Keratinocyte (primary cell): Measurements from ENCODE around the gene IL19. TPM values are rescaled to one million over a fixed set of nuclear protein-coding genes. Genes with fewer than 3 reads are reported as not detected.

Source experiments
- DNase-seq: peaks from one replicate; pipeline ENCODE4 v3.0.0-alpha.2; 2011; ENCODE audit warnings: low read depth, missing footprints, low spot score
- FAIRE-seq: peaks from 2 replicates; lab custom pipeline; 2011; peaks lifted over from hg19 to GRCh38; lab: Jason Lieb, UNC
- H2AFZ ChIP-seq: 2 replicates; pipeline ENCODE4 v1.6.0; 2012; ENCODE audit warnings: low read length, control low read depth, inconsistent platforms; ENCODE audit not compliant: control insufficient read depth
- H3K27ac ChIP-seq: 2 replicates; pipeline ENCODE4 v1.5.1; 2011; ENCODE audit warnings: low read length; ENCODE audit not compliant: control insufficient read depth, insufficient read depth
- H3K27me3 ChIP-seq: 3 replicates; pipeline ENCODE4 v1.6.0; 2011; ENCODE audit warnings: low read length; ENCODE audit not compliant: control insufficient read depth, insufficient read depth; ENCODE audit errors: extremely low read depth
- H3K36me3 ChIP-seq, 2 experiments: 2 replicates in 1 of 2; 3 replicates in 1 of 2; pipeline ENCODE4 v1.5.1; 2011; ENCODE audit warnings: low read length in 2 of 2, mild to moderate bottlenecking in 1 of 2; ENCODE audit not compliant: control insufficient read depth in 2 of 2, insufficient read depth in 2 of 2; ENCODE audit errors: extremely low read depth in 1 of 2
- H3K4me1 ChIP-seq: 3 replicates; pipeline ENCODE4 v1.5.1; 2011; ENCODE audit warnings: low read length; ENCODE audit not compliant: control insufficient read depth, insufficient read depth; ENCODE audit errors: extremely low read depth
- H3K4me2 ChIP-seq: 3 replicates; pipeline ENCODE4 v1.6.0; 2011; ENCODE audit warnings: low read depth, low read length; ENCODE audit not compliant: control insufficient read depth, insufficient read depth; ENCODE audit errors: extremely low read depth
- H3K4me3 ChIP-seq, 3 experiments: fragments of 200-600 bp in 1 of 3; sonication (generic) in 1 of 3; 2 replicates in 2 of 3; 3 replicates in 1 of 3; pipeline ENCODE4 v1.5.1; 2011 to 2016; ENCODE audit warnings: low read length in 3 of 3, mild to moderate bottlenecking in 3 of 3, control low read depth in 2 of 3, inconsistent platforms in 1 of 3, low read depth in 1 of 3, mixed read lengths in 1 of 3, mixed run types in 1 of 3, moderate library complexity in 1 of 3; ENCODE audit not compliant: control insufficient read depth in 2 of 3, insufficient read depth in 2 of 3; ENCODE audit errors: extremely low read depth in 1 of 3
- H3K79me2 ChIP-seq: 2 replicates; pipeline ENCODE4 v1.6.0; 2012; ENCODE audit warnings: low read length; ENCODE audit not compliant: control insufficient read depth, insufficient read depth
- H3K9ac ChIP-seq: 3 replicates; pipeline ENCODE4 v1.6.0; 2011; ENCODE audit warnings: low read length; ENCODE audit not compliant: control insufficient read depth, insufficient read depth; ENCODE audit errors: extremely low read depth
- H3K9me1 ChIP-seq: 3 replicates; pipeline ENCODE4 v1.6.0; 2011; ENCODE audit warnings: low read length; ENCODE audit not compliant: control insufficient read depth, insufficient read depth; ENCODE audit errors: extremely low read depth
- H3K9me3 ChIP-seq: 2 replicates; pipeline ENCODE4 v1.5.1; 2012; ENCODE audit warnings: low read depth, low read length; ENCODE audit not compliant: control insufficient read depth
- H4K20me1 ChIP-seq: 3 replicates; pipeline ENCODE4 v1.6.0; 2011; ENCODE audit warnings: low read length; ENCODE audit not compliant: control insufficient read depth, insufficient read depth; ENCODE audit errors: extremely low read depth
- CTCF ChIP-seq, 3 experiments: IDR thresholded peaks in 1 of 3; conservative IDR thresholded peaks in 1 of 3; optimal IDR thresholded peaks in 1 of 3; 2 replicates in 2 of 3; 3 replicates in 1 of 3; pipeline versions ENCODE3 to v1.5.1; 2011; ENCODE audit warnings: low read length in 3 of 3, mild to moderate bottlenecking in 3 of 3, moderate library complexity in 2 of 3, control low read depth in 1 of 3, inconsistent platforms in 1 of 3; ENCODE audit not compliant: insufficient read depth in 2 of 3; ENCODE audit errors: extremely low read depth in 1 of 3
- EZH2 ChIP-seq: IDR thresholded peaks from one replicate; pipeline ENCODE4 v1.6.1; 2012; ENCODE audit warnings: inconsistent platforms, mild to moderate bottlenecking, low read length, moderate library complexity
- dilution Hi-C: fragments of 300-500 bp; cut with MboI; formaldehyde crosslinking; loops from one replicate; pipeline ENCODE4 v1.7.0; 2020; ENCODE audit warnings: low sequenced_read_pairs; ENCODE audit not compliant: extremely low pct_ligation_motif_present
- polyA plus RNA-seq, 5 experiments: library from polyadenylated mRNA; depleted of rRNA in 3 of 5; stranded (reverse) in 3 of 5; stranded (forward) in 1 of 5; unstranded in 1 of 5; fragments of >200 nt; gene quantifications; 1 replicate in 1 of 5; 2 replicates in 3 of 5; 3 replicates in 1 of 5; pipeline versions ENCODE4 v1.2.1 to v1.2.3, GENCODE V29; 2011 to 2012; ENCODE audit warnings: missing spikeins in 2 of 5, low read depth in 1 of 5, low replicate concordance in 1 of 5

The IL19 gene
- polyA plus RNA-seq, 1 donor (not counting 4 experiments of a cell fraction or from before 2014, with no cell fraction given), result not detected

- Histone ChIP-seq H3K27ac (no peak overlapping the region), H3K27me3 (no peaks in the 10 kb centered on the region), H3K4me1 (no peaks in the 10 kb centered on the region), H3K9me1 (no peaks in the 10 kb centered on the region), H3K4me2 (no peak overlapping the region), H4K20me1 (no peaks in the 10 kb centered on the region), H3K4me3 (no peak overlapping the region), H3K9me3 (no peaks in the 10 kb centered on the region), H3K79me2 (no peaks in the 10 kb centered on the region), H3K36me3 (no peaks in the 10 kb centered on the region), H3K9ac (no peak overlapping the region), H2AFZ (no peak overlapping the region)
- TF ChIP-seq EZH2 (no peak), CTCF (optimal IDR thresholded peaks at IDR 0.05 in 1 of 3, IDR thresholded peaks at IDR 0.05 in 1 of 3, conservative IDR thresholded peaks at IDR 0.05 in 1 of 3; ENCODE audit: extremely low read depth in 1 of 3, insufficient read depth in 2 of 3, low read length in 3 of 3) (no peak)
- DNase-seq, result no peak
- dilution Hi-C loops, result no loop called here
- no peak for FAIRE-seq
Measured at GRCh38 chr1:206812471-206812870, 41.9 kb downstream of the IL19 start.

GRCh38 chr1:206814716-206815341, 44.3 kb downstream of the IL19 start:
- Histone ChIP-seq H3K9me3 (no peaks in the 10 kb centered on the region), H3K27ac (no peak overlapping the region), H3K79me2 (no peaks in the 10 kb centered on the region), H3K4me2 (no peak overlapping the region), H4K20me1 (no peaks in the 10 kb centered on the region), H3K4me3 (no peak overlapping the region), H3K27me3 (no peaks in the 10 kb centered on the region), H3K36me3 (no peaks in the 10 kb centered on the region), H3K4me1 (no peaks in the 10 kb centered on the region), H3K9ac (no peak overlapping the region), H3K9me1 (no peaks in the 10 kb centered on the region), H2AFZ (no peak overlapping the region)
- FAIRE-seq (peak; percentile 80), DNase-seq (no peak)
- TF ChIP-seq EZH2 (no peak), CTCF (optimal IDR thresholded peaks at IDR 0.05 in 1 of 3, IDR thresholded peaks at IDR 0.05 in 1 of 3, conservative IDR thresholded peaks at IDR 0.05 in 1 of 3; ENCODE audit: extremely low read depth in 1 of 3, insufficient read depth in 2 of 3, low read length in 3 of 3) (no peak)
- dilution Hi-C loops, result no loop called here
